Suprapubic skin (tissue), 4 donors: ENCODE measurements around the gene MTRR. TPM values are rescaled to one million over a fixed set of nuclear protein-coding genes. Genes with fewer than 3 reads are reported as not detected.

Experiments used
- DNase-seq, 2 donors: peaks; one replicate each; pipeline ENCODE4 v3.0.0-alpha.2; 2019; ENCODE audit warnings: low spot score in 2 of 2
- H3K27ac ChIP-seq: fragments of 200-600 bp; sonication (generic); one replicate; pipeline ENCODE4 v1.5.1; 2019
- H3K27me3 ChIP-seq: fragments of 200-600 bp; sonication (generic); one replicate; pipeline ENCODE4 v1.5.1; 2019
- H3K36me3 ChIP-seq: fragments of 200-600 bp; sonication (generic); one replicate; pipeline ENCODE4 v1.5.1; 2019
- H3K4me1 ChIP-seq: fragments of 200-600 bp; sonication (generic); one replicate; pipeline ENCODE4 v1.5.1; 2019
- H3K4me3 ChIP-seq: fragments of 200-600 bp; sonication (generic); one replicate; pipeline ENCODE4 v1.5.1; 2019; ENCODE audit warnings: mild to moderate bottlenecking
- H3K9me3 ChIP-seq: fragments of 200-600 bp; sonication (generic); one replicate; pipeline ENCODE4 v1.5.1; 2019
- EP300 ChIP-seq: sonication (generic); formaldehyde crosslinking; IDR thresholded peaks from one replicate; pipeline ENCODE4 v1.6.1; 2017; ENCODE audit warnings: antibody characterized with exemption
- POLR2A ChIP-seq, 2 donors: fragments of 450-650 bp; IDR thresholded peaks; one replicate each; pipeline ENCODE4 v1.6.1; 2017; ENCODE audit warnings: antibody characterized with exemption in 2 of 2, mild to moderate bottlenecking in 2 of 2, moderate library complexity in 2 of 2
- POLR2AphosphoS5 ChIP-seq, 3 donors: sonication (generic); formaldehyde crosslinking; IDR thresholded peaks; one replicate each; pipeline ENCODE4 v1.6.1; 2017; ENCODE audit warnings: antibody characterized with exemption in 3 of 3
- WGBS: methylation state at CpG from one replicate; pipeline ENCODE4 v1.1.5; 2018; 5-methylcytosine and 5-hydroxymethylcytosine counted together
- total RNA-seq, 4 donors: library from RNA; depleted of rRNA; stranded (reverse); fragments of >200 nt; gene quantifications; one replicate each; pipeline ENCODE4 v1.1.0, GENCODE V29; 2016
- TF ChIP-seq, protein P1 (sequence below), 2 donors: fragments of 200-600 bp in 1 of 2; fragments of 450-650 bp in 1 of 2; sonication (generic) in 1 of 2; IDR thresholded peaks; one replicate each; pipeline ENCODE4 v1.5.1; 2016 to 2019; ENCODE audit warnings: antibody characterized with exemption in 2 of 2, mild to moderate bottlenecking in 1 of 2, moderate library complexity in 1 of 2

Gene MTRR
- total RNA-seq, 4 donors from 2014 or later: 33.5 to 51.2 (median 38.4) TPM

DNA sequence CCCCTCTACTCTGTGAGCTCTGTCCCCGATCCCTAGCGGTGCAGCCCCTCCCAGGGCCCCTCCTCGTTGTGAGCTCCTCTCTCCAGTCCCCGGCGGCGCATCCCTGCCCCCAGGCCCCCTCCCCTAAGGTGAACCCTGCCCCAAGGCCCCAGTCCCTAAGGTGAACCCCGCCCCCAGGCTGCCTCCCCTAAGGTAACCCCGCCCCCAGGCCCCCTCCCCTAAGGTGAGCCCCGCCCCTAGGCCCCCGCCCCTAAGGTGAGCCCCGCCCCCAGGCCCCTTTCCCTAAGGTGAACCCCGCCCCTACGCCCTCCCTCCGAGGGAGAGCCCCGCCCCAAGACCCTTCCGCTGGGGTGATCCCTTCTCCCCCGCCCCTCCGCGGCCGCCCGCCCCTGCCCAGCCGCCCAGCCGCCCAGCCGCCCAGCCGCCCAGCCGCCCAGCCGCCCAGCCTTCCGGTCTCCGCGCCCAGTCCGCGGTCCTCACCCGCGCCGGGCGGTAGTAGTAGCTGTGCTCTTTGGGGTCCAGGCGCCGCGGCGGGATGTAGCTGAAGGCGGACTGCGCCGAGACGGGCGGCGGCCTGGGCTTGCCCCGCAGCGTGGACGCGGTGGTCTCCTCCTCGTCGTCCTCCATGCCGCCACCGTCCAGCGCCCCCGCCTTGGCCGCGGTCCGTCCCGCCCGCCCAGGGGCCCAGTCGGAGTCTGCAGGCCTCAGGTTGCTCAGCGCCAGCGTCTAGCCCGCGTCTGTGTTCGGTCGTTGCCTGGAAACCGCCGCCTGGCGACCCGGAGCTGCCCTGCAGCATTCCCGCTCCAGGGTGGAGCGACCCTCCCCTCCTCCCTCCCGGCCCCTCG is 18.3 kb upstream of the MTRR start, which contains the start of gene CFAP90:
Gene CFAP90, minus strand, starts transcription at position 739 of the 845 bp plus-strand sequence. Its CDS starts 112 bp downstream, at position 627.
- DNase-seq: peak; percentile 68 to 80
- H3K4me1 ChIP-seq: peaks cover 22% of the 10 kb centered on the region
- 10% methylated on average over 4 of the region's 76 CpGs for WGBS
- H3K27ac ChIP-seq: no peak within 1 kb of the TSS
- peak within 1 kb of the TSS; percentile 59 for H3K4me3 ChIP-seq
- TF ChIP-seq EP300 (no peak), POLR2AphosphoS5 (IDR thresholded peaks at IDR 0.05) (no peak), POLR2A (IDR thresholded peaks at IDR 0.05) (no peak)
- TF ChIP-seq, protein P1, sequence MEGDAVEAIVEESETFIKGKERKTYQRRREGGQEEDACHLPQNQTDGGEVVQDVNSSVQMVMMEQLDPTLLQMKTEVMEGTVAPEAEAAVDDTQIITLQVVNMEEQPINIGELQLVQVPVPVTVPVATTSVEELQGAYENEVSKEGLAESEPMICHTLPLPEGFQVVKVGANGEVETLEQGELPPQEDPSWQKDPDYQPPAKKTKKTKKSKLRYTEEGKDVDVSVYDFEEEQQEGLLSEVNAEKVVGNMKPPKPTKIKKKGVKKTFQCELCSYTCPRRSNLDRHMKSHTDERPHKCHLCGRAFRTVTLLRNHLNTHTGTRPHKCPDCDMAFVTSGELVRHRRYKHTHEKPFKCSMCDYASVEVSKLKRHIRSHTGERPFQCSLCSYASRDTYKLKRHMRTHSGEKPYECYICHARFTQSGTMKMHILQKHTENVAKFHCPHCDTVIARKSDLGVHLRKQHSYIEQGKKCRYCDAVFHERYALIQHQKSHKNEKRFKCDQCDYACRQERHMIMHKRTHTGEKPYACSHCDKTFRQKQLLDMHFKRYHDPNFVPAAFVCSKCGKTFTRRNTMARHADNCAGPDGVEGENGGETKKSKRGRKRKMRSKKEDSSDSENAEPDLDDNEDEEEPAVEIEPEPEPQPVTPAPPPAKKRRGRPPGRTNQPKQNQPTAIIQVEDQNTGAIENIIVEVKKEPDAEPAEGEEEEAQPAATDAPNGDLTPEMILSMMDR (IDR thresholded peaks at IDR 0.05): peak in 1 of 2 donors; percentile 16
- peaks cover 8% of the 10 kb centered on the region for H3K27me3 ChIP-seq
- no peaks in the 10 kb centered on the region for H3K36me3 ChIP-seq
- H3K9me3 ChIP-seq: no peaks in the 10 kb centered on the region

DNA sequence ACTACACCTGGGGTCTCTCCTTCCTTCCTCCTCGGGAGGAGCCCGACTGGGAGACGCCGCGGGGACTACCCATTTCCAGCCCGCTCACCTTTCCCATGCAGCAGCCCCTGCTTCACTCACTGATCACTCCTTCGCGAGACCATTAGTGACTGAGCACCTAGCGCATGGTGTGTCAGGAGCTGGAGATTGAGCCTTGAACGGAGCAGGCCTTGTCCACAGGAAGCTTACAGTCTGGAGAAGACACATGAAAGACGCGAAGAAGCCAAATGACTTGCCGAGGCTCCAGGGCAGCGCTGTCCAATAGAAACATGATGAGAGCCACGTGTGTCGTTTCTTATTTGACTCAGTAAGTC is 17.7 kb upstream of the MTRR start:
- peaks cover 22% of the 10 kb centered on the region for H3K4me1 ChIP-seq
- WGBS: 85% methylated on average over 12 of the region's 16 CpGs
- peaks cover 8% of the 10 kb centered on the region for H3K27me3 ChIP-seq
- TF ChIP-seq POLR2A (IDR thresholded peaks at IDR 0.05): no peak
- no peak for TF ChIP-seq EP300
- TF ChIP-seq POLR2AphosphoS5 (IDR thresholded peaks at IDR 0.05): no peak
- TF ChIP-seq, protein P1 (IDR thresholded peaks at IDR 0.05): no peak
- no peak overlapping the region for H3K27ac ChIP-seq
- no peaks in the 10 kb centered on the region for H3K9me3 ChIP-seq
- peak overlapping the region; percentile 59 for H3K4me3 ChIP-seq
- DNase-seq: no peak
- H3K36me3 ChIP-seq: no peaks in the 10 kb centered on the region

- WGBS: 92% methylated on average over 8 of the region's 8 CpGs
- peaks cover 22% of the 10 kb centered on the region for H3K4me1 ChIP-seq
- H3K27me3 ChIP-seq: peaks cover 8% of the 10 kb centered on the region
- H3K27ac ChIP-seq: no peak overlapping the region
- no peak for DNase-seq
- no peak overlapping the region for H3K4me3 ChIP-seq
- no peak for TF ChIP-seq POLR2A (IDR thresholded peaks at IDR 0.05)
- H3K9me3 ChIP-seq: no peaks in the 10 kb centered on the region
- no peaks in the 10 kb centered on the region for H3K36me3 ChIP-seq
These were observed 17.2 kb upstream of the MTRR start for GRCh38 chr5:7851617-7852289.

GRCh38 chr5:7852542-7852941 is 16.4 kb upstream of the MTRR start:
- Histone ChIP-seq H3K36me3 (no peaks in the 10 kb centered on the region), H3K4me1 (peaks cover 22% of the 10 kb centered on the region), H3K9me3 (no peaks in the 10 kb centered on the region), H3K4me3 (no peak overlapping the region), H3K27me3 (peaks cover 8% of the 10 kb centered on the region), H3K27ac (no peak overlapping the region)
- DNase-seq: no peak
- WGBS: 88% methylated on average over 1 of the region's 1 CpG
- TF ChIP-seq, protein P1 (IDR thresholded peaks at IDR 0.05): no peak
- no peak for TF ChIP-seq POLR2A (IDR thresholded peaks at IDR 0.05)
- no peak for TF ChIP-seq POLR2AphosphoS5 (IDR thresholded peaks at IDR 0.05)
- no peak for TF ChIP-seq EP300

DNA sequence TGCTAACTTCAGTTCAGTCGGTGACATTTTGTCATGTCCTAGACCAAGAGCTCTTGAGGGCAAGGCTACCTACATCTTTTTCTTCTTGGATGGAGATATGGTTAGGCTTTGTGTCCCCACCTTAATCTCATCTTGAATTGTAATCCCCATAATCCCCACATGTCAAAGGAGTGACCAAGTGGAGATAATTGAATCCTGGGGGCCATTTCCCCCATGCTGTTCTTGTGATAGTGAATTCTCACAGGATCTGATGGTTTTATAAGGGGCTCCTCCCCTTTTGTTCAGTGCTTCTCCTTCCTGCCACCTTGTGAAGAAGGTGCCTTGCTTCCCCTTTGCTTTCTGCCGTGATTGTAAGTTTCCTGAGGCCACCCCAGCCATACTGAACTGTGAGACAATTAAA is 16.0 kb upstream of the MTRR start:
- 88% methylated on average over 2 of the region's 2 CpGs for WGBS
- H3K4me1 ChIP-seq: peaks cover 22% of the 10 kb centered on the region
- no peaks in the 10 kb centered on the region for H3K9me3 ChIP-seq
- no peak overlapping the region for H3K27ac ChIP-seq
- peaks cover 8% of the 10 kb centered on the region for H3K27me3 ChIP-seq
- H3K36me3 ChIP-seq: no peaks in the 10 kb centered on the region
- DNase-seq: no peak
- TF ChIP-seq, protein P1 (IDR thresholded peaks at IDR 0.05): no peak
- TF ChIP-seq POLR2A (IDR thresholded peaks at IDR 0.05) (no peak), POLR2AphosphoS5 (IDR thresholded peaks at IDR 0.05) (no peak), EP300 (no peak)
- H3K4me3 ChIP-seq: no peak overlapping the region
